AG04449 (cell line): ENCODE measurements around the gene STK17B.
A peak's percentile ranks its signal among the peaks of the same experiment; 100 is the strongest.

Source experiments
- CTCF ChIA-PET: fragments of 350-600 bp; formaldehyde crosslinking; extraction: SDS; loops from one replicate; lab custom pipeline; 2021; ENCODE audit warnings: antibody characterized with exemption; lab: Yijun Ruan, JAX
- POLR2A ChIA-PET: fragments of 400-600, 350-600 bp; formaldehyde crosslinking; extraction: SDS; loops from one replicate; lab custom pipeline; 2020; ENCODE audit warnings: antibody characterized with exemption, inconsistent platforms; lab: Yijun Ruan, JAX
- DNase-seq: peaks from one replicate; pipeline ENCODE4 v3.0.0-alpha.2; 2010; ENCODE audit warnings: low read depth, low spot score
- H3K4me3 ChIP-seq: 2 replicates; pipeline ENCODE4 v1.5.1; 2011; ENCODE audit warnings: low read depth, mild to moderate bottlenecking, control low read depth, low read length
- TF ChIP-seq, protein P1 (sequence below): IDR thresholded peaks from one replicate; pipeline ENCODE4 v1.5.1; 2011; ENCODE audit warnings: mild to moderate bottlenecking, moderate library complexity, low read length, control low read depth, inconsistent platforms; ENCODE audit not compliant: insufficient read depth; ENCODE audit errors: missing control alignments

The STK17B gene

GRCh38 chr2:196167666-196168065, 3.7 kb downstream of the STK17B start:
- no peak for DNase-seq
- ChIA-PET POLR2A (no interaction called here), CTCF (interaction anchor here (1.0 to 3.5 kb wide), 6 partner anchors 89 to 169 kb away, joined by 3 to 18 read pairs (median 9); no protein-coding TSS in a partner anchor)

GRCh38 chr2:196166876-196167275, 4.5 kb downstream of the STK17B start:
- peak; percentile 79 for DNase-seq
- ChIA-PET POLR2A (interaction anchor here (0.8 to 1.0 kb wide), 3 partner anchors 68 to 112 kb away, joined by 3 read pairs; no protein-coding TSS in a partner anchor), CTCF (interaction anchor here (2.0 to 3.5 kb wide), 5 partner anchors 89 to 170 kb away, joined by 4 to 18 read pairs (median 13); no protein-coding TSS in a partner anchor)
- TF ChIP-seq, protein P1, sequence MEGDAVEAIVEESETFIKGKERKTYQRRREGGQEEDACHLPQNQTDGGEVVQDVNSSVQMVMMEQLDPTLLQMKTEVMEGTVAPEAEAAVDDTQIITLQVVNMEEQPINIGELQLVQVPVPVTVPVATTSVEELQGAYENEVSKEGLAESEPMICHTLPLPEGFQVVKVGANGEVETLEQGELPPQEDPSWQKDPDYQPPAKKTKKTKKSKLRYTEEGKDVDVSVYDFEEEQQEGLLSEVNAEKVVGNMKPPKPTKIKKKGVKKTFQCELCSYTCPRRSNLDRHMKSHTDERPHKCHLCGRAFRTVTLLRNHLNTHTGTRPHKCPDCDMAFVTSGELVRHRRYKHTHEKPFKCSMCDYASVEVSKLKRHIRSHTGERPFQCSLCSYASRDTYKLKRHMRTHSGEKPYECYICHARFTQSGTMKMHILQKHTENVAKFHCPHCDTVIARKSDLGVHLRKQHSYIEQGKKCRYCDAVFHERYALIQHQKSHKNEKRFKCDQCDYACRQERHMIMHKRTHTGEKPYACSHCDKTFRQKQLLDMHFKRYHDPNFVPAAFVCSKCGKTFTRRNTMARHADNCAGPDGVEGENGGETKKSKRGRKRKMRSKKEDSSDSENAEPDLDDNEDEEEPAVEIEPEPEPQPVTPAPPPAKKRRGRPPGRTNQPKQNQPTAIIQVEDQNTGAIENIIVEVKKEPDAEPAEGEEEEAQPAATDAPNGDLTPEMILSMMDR: no peak
- no peak overlapping the region for H3K4me3 ChIP-seq

More at GRCh38 chr2:196167666-196168065, 3.7 kb downstream of the STK17B start:
- H3K4me3 ChIP-seq: no peak overlapping the region
- TF ChIP-seq, protein P1: no peak

DNA sequence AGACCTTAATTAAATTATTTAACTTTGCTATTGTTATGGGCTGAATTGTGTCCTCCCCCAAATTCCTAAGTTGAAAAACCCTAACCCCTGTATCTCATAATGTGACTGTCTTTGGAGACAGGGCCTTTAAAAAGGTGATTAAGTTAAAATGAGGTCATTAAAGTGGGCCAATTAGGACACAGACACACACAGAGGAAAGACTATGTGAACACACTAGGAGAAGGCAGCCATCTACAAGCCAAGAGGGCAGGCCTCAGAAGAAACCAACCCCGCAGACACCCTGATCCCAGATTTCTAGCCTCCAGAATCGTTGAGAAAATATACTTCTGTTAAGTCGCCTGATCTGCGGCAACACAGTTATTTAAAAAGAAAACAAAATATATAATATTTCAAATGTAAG, 6.4 kb downstream of the STK17B start:
- POLR2A ChIA-PET: no interaction called here
- DNase-seq: no peak
- CTCF ChIA-PET: interaction anchor here (1.0 to 3.5 kb wide), 4 partner anchors 11 to 172 kb away, joined by 3 to 13 read pairs (median 4); no protein-coding TSS in a partner anchor
- TF ChIP-seq, protein P1: no peak
- no peak overlapping the region for H3K4me3 ChIP-seq

DNA sequence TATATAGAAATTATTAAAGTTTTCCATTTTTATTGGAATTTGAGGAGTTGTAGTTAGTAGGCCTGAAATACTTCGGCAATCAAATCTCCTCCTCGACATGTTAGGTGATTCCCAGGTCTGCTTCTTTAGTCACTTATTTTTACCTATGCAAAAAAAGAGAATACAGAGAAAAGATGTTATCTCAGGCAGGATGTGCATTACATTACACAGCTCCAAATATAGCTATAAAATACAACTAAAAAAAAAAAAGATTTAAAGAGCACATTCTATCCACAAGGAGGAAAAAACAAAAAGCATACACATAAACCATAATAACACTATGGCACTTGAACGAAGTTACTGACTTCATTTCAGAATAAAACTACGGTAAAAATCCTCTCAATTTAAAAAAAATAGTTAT, 8.1 kb downstream of the STK17B start:
- TF ChIP-seq, protein P1: no peak
- DNase-seq: no peak
- CTCF ChIA-PET: interaction anchor here (0.8 to 2.4 kb wide), 3 partner anchors 113 to 290 kb away, joined by 3 to 8 read pairs (median 3); no protein-coding TSS in a partner anchor
- POLR2A ChIA-PET: no interaction called here
- H3K4me3 ChIP-seq: no peak overlapping the region

- TF ChIP-seq, protein P1: no peak
- no peak overlapping the region for H3K4me3 ChIP-seq
- POLR2A ChIA-PET: interaction anchor here (0.7 kb wide), 1 partner anchor 765 kb away, joined by 4 read pairs; no protein-coding TSS in a partner anchor
- DNase-seq: no peak
- CTCF ChIA-PET: interaction anchor here (0.8 to 2.4 kb wide), 2 partner anchors 114 to 291 kb away, joined by 3 to 8 read pairs; no protein-coding TSS in a partner anchor
Observed at GRCh38 chr2:196162586-196163175, 8.7 kb downstream of the STK17B start.

DNA sequence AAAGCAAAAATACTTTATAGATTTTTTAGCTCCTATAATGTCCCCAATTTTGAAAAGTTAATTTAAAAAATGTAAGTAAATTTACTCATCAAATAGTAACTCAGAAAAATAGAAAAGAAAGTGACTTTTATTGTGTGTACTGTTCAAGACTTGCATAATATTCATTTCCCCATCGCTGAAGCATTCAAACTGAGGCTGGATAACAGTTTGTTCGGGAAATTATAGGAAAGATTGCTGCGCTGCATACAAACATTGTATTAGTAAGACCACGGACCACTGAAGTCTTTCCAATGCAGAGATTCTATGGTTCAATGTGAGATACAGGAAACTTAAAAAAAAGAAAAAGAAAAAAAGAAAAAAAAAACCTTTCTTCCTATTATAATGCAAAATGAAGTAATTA, 10.4 kb downstream of the STK17B start:
- TF ChIP-seq, protein P1: no peak
- POLR2A ChIA-PET: no interaction called here
- DNase-seq: no peak
- no peak overlapping the region for H3K4me3 ChIP-seq
- CTCF ChIA-PET: interaction anchor here (1.4 kb wide), 1 partner anchor 115 kb away, joined by 4 read pairs; no protein-coding TSS in a partner anchor
